Measurements from ENCODE around the gene OR51M1.

Gene OR51M1

DNA sequence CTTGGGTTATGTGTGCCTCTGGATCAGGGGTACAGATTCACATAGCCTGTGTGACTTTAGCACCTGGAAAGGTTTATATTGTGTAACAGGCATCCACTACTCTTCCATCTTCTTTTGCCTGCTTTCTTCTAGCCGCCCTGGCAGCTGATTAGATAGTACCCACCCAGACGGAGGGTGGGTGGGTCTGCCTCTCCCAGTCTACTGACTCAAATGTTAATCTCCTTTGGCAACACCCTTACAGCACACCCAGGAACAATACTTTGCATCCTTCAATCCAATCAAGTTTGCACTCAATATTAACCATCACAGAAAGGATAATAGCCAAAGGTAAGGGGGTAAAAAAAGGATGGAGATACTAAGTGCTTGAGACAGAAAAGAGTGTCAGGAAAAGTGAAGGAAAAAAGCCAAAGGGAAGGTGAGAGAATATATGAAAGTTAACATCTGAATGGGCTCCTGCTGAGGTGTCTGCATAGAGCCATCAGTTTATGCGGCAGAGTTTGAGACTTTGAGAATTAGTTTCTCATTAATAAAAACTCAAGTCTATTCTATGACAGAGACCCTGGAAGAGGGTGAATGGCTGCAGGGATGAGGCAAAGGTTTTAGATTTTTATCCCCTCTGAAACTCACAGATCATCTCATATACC is 34.9 kb upstream of the OR51M1 start:
- TF ChIP-seq CEBPB (IDR thresholded peaks at IDR 0.05): no peak
- TF ChIP-seq TAF1 (IDR thresholded peaks at IDR 0.05; ENCODE audit: low read depth): no peak
- TF ChIP-seq EGR1 (IDR thresholded peaks at IDR 0.05): no peak
- TF ChIP-seq FOXM1 (IDR thresholded peaks at IDR 0.05; ENCODE audit: borderline replicate concordance, low read depth): no peak
- no peak for TF ChIP-seq CREB1 (IDR thresholded peaks at IDR 0.05; ENCODE audit: low read depth)

DNA sequence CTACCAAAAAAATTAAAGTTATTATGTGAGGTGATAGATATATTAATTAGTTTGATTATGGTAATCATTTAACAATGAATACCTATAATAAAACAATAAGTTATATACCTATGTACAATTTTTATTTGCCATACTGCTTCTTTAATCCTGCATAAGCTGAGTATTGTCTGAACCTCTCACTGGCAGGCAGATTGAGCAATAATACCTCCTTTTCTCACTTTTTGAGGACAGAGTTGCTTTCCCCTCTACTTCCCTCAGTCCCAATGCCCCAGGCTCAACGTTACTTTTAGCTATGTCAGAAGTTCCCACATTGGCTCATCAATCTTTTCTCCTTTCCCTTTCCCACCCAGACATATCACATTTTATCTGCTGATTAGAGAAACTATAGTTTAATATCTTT is 34.1 kb upstream of the OR51M1 start:
- TF ChIP-seq, protein P1, sequence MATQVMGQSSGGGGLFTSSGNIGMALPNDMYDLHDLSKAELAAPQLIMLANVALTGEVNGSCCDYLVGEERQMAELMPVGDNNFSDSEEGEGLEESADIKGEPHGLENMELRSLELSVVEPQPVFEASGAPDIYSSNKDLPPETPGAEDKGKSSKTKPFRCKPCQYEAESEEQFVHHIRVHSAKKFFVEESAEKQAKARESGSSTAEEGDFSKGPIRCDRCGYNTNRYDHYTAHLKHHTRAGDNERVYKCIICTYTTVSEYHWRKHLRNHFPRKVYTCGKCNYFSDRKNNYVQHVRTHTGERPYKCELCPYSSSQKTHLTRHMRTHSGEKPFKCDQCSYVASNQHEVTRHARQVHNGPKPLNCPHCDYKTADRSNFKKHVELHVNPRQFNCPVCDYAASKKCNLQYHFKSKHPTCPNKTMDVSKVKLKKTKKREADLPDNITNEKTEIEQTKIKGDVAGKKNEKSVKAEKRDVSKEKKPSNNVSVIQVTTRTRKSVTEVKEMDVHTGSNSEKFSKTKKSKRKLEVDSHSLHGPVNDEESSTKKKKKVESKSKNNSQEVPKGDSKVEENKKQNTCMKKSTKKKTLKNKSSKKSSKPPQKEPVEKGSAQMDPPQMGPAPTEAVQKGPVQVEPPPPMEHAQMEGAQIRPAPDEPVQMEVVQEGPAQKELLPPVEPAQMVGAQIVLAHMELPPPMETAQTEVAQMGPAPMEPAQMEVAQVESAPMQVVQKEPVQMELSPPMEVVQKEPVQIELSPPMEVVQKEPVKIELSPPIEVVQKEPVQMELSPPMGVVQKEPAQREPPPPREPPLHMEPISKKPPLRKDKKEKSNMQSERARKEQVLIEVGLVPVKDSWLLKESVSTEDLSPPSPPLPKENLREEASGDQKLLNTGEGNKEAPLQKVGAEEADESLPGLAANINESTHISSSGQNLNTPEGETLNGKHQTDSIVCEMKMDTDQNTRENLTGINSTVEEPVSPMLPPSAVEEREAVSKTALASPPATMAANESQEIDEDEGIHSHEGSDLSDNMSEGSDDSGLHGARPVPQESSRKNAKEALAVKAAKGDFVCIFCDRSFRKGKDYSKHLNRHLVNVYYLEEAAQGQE (IDR thresholded peaks at IDR 0.05; ENCODE audit: low read depth): no peak
- TF ChIP-seq EGR1 (IDR thresholded peaks at IDR 0.05) (no peak), NFIC (IDR thresholded peaks at IDR 0.05) (no peak), CEBPB (IDR thresholded peaks at IDR 0.05) (no peak)

DNA sequence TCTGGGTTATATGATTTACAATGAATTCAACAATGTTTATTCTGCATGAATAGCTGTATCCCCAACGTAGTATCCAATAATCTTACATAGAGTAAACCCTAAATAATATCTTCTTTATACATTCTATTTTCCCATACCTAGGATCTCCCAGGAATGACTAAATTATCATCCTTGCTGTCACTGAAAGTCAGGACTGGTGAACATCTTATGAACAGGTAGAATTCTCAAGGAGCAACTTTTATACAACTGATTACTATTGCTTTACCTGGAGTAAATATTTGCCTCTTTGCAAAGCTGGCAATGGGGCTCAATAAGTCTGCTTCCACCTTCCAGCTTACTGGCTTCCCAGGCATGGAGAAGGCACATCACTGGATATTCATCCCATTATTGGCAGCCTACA is 32.4 kb upstream of the OR51M1 start, which contains the start of gene OR51B6:
TSS of gene OR51B6 (plus strand) at position 301 of the 400 bp plus-strand sequence. CDS start at position 301, 0 bp downstream.
- TF ChIP-seq YY1 (IDR thresholded peaks at IDR 0.05; ENCODE audit: low read depth): no peak
- TF ChIP-seq FOXM1 (IDR thresholded peaks at IDR 0.05; ENCODE audit: borderline replicate concordance, low read depth): no peak
- TF ChIP-seq RAD21 (IDR thresholded peaks at IDR 0.05; ENCODE audit: low read depth): no peak
- no peak for TF ChIP-seq TAF1 (IDR thresholded peaks at IDR 0.05; ENCODE audit: low read depth)
- no peak for TF ChIP-seq EP300 (IDR thresholded peaks at IDR 0.05; ENCODE audit: borderline replicate concordance)
- TF ChIP-seq CREB1 (IDR thresholded peaks at IDR 0.05; ENCODE audit: low read depth): no peak
- TF ChIP-seq EGR1 (IDR thresholded peaks at IDR 0.05): no peak
- TF ChIP-seq NFIC (IDR thresholded peaks at IDR 0.05): no peak
- TF ChIP-seq, protein P1 (IDR thresholded peaks at IDR 0.05; ENCODE audit: low read depth): no peak
- no peak for TF ChIP-seq TEAD4 (IDR thresholded peaks at IDR 0.05)
- no peak for TF ChIP-seq CEBPB (IDR thresholded peaks at IDR 0.05)
- TF ChIP-seq, protein P2, sequence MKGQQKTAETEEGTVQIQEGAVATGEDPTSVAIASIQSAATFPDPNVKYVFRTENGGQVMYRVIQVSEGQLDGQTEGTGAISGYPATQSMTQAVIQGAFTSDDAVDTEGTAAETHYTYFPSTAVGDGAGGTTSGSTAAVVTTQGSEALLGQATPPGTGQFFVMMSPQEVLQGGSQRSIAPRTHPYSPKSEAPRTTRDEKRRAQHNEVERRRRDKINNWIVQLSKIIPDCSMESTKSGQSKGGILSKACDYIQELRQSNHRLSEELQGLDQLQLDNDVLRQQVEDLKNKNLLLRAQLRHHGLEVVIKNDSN (IDR thresholded peaks at IDR 0.05): no peak

DNA sequence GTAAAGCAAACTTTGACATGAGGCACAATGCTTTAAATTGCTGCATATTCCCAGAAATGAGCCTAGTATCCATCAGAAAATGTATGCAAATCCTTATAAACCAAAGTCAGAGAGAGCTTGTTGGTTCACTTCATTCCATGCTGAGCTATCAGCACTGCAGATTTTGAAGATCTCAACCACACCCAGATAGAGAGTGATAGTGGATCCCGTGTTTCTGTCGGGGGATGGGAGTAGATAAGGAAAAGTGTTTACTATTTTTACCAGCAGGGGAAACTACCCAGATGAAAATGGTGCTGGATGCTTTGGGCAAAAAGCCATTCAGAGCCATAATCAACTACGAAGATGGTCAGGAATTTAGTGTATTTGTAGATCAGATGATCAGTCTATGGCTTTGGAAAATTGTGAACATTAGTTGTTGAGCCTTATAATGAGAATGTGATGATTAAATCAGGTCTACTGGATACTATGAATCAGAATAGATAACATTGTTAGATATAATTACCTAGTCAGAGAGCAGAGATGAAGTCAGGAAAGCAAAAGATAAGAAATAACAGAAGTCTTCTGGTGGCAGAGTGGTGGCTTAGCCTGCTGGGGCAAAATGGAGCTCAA is 21.5 kb upstream of the OR51M1 start:
- TF ChIP-seq TCF12 (IDR thresholded peaks at IDR 0.05; ENCODE audit: low read depth): no peak
- no peak for TF ChIP-seq RAD21 (IDR thresholded peaks at IDR 0.05; ENCODE audit: low read depth)
- no peak for TF ChIP-seq EP300 (IDR thresholded peaks at IDR 0.05; ENCODE audit: borderline replicate concordance)
- TF ChIP-seq NFIC (IDR thresholded peaks at IDR 0.05): no peak
- no peak for TF ChIP-seq FOXM1 (IDR thresholded peaks at IDR 0.05; ENCODE audit: borderline replicate concordance, low read depth)
- no peak for TF ChIP-seq TEAD4 (IDR thresholded peaks at IDR 0.05)
- no peak for TF ChIP-seq TAF1 (IDR thresholded peaks at IDR 0.05; ENCODE audit: low read depth)
- TF ChIP-seq, protein P2 (IDR thresholded peaks at IDR 0.05): no peak
- no peak for TF ChIP-seq EGR1 (IDR thresholded peaks at IDR 0.05)
- TF ChIP-seq ZBTB7A (IDR thresholded peaks at IDR 0.05; ENCODE audit: low read depth): no peak
- TF ChIP-seq YY1 (IDR thresholded peaks at IDR 0.05; ENCODE audit: low read depth): no peak
- TF ChIP-seq, protein P3, sequence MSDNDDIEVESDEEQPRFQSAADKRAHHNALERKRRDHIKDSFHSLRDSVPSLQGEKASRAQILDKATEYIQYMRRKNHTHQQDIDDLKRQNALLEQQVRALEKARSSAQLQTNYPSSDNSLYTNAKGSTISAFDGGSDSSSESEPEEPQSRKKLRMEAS (IDR thresholded peaks at IDR 0.05): no peak
- TF ChIP-seq CEBPB (IDR thresholded peaks at IDR 0.05): no peak
- TF ChIP-seq CREB1 (IDR thresholded peaks at IDR 0.05; ENCODE audit: low read depth): no peak
- TF ChIP-seq, protein P1 (IDR thresholded peaks at IDR 0.05; ENCODE audit: low read depth): no peak

Data from Ishikawa (cell line).